Renal cortex interstitium (tissue), 11 donors: ENCODE results near the gene HS6ST3. TPM values are rescaled to one million over a fixed set of nuclear protein-coding genes. Genes with fewer than 3 reads are reported as not detected.

Experiments
- DNase-seq, 11 donors: peaks; one replicate each; pipeline ENCODE4 v3.0.0-alpha.2; 2013; ENCODE audit warnings: low read depth in 9 of 11, low spot score in 4 of 11; ENCODE audit errors: extremely low read depth in 1 of 11
- polyA plus RNA-seq, 3 donors: library from polyadenylated mRNA; unstranded; fragments of 120-200 nt; gene quantifications; one replicate each; pipeline ENCODE4 v1.2.1, GENCODE V29; 2013; ENCODE audit not compliant: insufficient read length in 3 of 3

The HS6ST3 gene
- polyA plus RNA-seq, 3 donors, result 2.8 to 4.2 (median 2.8) TPM

DNA sequence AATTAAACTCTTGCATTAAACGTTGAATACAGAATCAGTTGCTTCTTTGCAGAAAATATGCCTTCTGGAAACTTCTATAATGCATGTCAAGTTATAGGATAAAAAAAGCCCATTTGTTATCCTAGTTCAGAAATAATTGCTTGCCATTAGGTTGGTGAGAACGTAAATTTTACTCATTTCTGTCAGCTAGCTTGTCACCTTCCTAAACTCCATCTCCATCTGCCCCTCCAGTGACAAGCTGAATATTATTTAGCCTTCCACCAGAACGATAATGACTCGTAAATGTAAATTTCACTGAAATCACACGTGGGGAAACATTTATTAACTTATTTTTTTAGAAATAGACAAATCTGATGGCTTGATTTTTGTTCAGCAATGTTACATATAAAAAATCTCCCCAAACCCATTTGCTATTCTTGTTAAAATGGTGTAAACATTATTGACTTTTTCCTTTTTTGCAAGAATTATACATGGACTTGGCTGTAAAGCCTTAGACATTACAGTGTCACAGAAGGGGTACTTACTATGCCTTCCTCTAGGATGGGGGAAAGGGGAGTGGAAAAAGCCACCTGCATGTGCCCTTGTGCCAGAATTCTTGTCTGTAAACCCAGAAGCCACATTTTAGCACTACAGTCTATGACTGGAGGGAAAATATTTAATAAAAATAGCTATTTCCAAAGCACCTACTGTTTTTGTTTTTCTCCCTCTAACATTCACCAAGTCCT is 577.5 kb downstream of the HS6ST3 start:
- DNase-seq, result no peak

DNA sequence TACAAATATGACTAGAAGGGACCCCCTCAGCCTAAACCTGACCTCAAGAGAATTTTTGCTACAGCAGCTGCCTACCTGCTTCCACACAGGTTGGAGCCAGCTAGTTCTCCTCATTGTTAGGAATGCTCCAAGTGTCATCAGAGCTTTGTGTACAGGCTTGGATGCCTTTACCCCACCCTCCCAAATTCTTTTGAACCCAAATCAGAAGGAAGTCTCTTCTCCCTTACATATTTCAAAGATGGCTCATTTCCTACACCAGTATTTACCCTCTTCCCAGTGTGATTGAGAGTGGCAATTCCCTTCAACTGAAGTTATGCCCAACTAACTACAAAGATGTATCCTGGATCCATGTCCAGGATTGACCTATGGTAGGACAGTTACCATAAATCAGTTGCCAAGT is 581.2 kb downstream of the HS6ST3 start:
- no peak for DNase-seq

DNA sequence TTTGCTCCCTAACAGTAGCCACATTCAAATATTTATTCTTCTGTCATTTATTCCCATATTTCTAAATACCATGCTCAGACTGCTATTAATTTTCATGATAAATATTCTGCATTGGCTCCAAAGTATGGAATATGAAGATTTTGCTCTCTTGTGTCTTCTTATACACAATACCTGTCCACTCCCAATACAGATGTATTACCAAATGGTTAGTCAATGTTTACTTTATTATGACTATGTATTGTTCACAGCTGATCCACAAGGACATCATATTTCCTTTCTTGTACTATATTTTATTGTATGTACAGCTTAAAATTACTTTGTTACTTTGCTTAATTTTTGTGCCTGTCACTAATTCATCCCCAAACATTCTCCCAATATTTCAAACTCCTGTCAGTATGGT is 582.1 kb downstream of the HS6ST3 start:
- DNase-seq, result no peak

DNA sequence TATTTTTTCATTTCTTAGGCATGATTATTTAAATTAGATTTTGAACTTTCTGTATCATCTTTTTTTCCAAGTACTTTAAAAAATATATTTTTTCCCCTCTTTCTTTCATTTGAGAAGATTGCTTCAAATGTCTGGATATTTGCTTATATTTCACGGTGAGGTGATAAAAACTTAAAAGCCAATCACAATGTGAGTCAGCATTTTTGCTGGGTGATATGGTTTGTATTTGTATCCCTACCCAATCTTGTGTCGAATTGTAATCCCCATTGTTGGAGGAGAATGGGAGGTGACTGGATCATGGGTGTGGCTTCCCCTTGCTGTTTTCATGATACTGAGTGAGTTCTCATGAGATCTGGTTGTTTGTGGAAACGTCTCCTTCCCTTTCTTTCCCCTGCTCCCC is 583.9 kb downstream of the HS6ST3 start:
- DNase-seq, result no peak

DNA sequence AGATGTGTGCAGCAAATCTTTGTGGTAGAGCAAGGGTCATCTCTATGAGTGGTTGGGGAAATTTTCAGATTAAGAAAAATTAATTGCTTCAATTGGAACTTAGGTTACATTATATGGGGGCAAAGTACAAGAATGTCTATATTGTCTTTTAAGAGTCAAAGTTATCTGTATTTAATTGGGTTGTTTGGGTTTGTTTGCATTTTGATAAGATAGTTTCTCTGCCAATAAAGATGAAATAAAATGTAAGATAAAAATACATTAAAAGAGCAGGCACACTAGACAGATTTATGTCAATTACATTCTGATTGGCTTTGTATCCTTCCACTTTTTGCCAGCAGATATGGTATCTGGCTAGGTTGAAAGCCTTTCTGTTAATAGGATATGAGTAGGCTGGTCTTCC is 587.1 kb downstream of the HS6ST3 start:
- DNase-seq, result no peak

DNA sequence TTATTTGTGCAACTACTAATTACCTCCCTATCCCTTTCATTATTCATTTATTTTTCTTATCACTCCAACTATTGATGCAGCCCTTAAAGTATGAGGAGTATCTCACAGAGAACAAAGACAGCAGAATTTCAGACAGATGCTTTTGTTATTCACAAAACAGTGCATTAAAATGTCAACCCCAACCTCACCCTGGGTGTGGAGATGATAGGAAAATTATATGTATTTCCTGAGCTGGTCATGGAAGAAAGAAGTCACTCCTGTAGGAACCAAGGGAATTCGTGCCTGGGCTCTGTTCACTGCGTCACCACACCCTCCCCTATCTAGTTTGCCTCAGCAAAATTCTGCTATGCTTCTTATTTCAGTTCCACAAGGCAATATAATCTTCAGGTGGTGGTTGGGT is 588.9 kb downstream of the HS6ST3 start:
- DNase-seq, result no peak

DNA sequence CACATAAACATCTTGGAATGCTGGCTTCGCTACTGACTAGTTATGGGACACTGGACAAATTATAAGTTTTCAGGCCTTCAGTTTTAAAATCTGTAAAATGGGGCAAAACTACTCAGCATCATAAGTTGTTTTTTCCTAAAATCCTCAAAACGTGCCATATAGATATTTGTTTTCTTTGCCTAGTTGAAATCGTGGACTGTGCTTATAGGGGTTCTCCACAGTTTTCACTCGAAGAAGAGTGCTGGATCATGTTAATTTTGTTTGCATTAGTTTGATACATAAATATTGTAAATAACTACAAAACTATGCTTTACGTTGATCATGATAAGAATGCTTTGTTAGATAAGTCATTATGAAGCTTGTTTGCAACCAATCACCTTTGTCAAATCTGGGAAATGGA is 591.0 kb downstream of the HS6ST3 start:
- DNase-seq, result no peak

DNA sequence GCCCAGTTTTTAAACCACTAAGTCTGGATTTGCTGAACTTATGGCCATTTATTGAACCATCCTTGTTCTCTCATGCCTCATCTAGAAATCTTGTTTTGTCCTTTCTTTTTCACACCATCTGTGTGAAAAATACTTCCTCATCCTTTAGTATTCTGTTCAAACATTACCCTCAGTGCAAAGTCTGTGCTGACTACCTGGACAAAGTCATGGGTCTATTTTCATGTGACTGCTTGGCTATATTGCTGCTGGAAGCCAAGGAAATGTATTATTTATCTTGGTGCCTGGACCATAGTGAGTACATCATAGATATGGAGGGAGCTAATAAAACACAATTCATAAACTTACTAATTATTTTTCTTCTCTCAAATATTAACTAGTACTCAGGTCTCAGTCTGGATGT is 591.9 kb downstream of the HS6ST3 start:
- no peak for DNase-seq

DNA sequence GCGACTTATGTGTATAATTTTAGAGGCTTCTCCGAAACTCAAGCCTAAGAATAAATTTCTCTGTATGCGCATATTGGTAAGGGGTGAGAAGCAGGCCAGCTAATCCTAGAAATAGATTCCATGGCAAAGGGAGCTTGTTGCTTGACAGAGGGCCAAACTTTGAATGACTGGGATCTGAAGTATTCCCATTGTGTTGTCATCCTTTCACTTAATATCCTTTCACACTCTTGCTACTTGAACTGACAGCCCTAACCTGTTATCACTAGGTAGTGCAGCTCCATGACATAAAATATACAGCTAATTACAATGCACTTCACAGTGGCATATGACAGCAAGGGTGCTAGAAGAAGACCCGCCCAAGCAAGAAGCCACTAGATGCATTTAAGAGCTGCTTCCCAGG is 594.6 kb downstream of the HS6ST3 start:
- no peak for DNase-seq

DNA sequence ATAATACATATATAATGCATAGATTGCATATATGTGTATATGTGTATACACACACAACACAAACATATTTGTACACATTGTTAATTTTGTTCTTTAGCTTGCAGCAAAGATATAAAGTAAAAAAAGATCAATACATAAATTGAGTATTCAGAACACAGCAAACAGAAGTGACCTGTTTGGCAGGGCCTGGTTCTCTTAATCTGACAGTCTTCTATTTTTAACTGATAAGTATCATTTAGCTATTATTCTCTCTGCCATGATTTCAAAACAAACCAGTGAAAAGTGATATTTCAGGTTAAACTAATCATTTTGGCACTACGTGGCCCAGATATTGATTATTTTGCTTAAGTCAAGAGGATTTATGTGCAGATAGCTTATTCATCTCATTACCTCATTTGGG is 595.0 kb downstream of the HS6ST3 start:
- DNase-seq, result no peak

DNA sequence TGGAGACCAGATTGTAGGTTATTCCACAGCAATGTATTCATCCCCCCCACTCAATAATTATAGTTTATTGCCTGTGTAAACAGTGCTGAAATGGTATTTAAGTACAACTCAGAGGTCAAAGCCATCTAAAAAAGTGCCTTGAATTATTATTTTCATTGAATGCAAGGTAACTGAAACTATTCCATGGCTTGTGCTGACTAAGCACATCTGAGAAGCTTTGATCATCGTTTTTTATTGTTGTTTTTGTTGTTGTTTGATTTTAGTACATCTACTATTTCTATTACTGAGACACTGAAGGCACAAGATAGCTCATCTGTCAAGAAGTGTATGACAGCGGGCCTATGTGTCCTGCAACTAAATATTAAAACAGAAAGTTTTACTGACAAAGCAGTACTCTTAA is 596.4 kb downstream of the HS6ST3 start:
- no peak for DNase-seq

DNA sequence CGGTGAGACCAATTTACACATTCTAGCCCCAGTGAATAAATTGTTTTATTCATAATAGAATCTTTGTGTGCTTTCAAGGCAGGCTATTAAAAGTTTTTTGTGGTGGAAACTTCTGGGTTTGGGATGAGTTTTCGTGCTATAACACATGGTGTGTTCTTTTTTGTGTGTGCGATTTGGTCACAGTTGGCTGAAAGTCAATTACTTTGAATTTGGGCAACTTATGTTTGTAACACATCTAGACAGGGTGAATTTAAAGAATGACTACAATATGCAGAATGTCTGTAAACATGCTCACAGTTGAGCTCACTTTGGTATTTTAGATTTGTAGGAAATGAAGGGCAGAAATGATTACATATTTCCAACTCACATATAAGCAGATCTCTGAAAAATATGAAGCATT is 597.3 kb downstream of the HS6ST3 start:
- no peak for DNase-seq

DNA sequence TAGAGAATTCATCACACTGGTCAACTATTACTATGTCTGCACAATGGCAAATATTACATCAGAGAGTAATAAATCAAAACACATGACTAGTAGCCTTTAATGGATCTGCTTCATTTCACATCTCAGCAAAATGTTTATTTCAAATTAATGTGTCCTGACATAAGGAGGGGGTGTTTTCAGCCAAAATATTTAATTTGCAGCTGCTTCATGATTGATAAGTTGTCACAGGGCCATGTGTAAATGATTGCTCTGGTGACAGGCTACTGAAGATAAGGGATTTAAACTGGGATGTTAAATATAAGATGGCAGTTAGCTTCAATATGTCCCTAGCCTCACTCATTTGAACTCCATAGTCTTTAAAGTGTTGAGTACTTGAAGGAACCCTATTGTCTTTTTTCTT is 601.1 kb downstream of the HS6ST3 start:
- DNase-seq, result no peak

DNA sequence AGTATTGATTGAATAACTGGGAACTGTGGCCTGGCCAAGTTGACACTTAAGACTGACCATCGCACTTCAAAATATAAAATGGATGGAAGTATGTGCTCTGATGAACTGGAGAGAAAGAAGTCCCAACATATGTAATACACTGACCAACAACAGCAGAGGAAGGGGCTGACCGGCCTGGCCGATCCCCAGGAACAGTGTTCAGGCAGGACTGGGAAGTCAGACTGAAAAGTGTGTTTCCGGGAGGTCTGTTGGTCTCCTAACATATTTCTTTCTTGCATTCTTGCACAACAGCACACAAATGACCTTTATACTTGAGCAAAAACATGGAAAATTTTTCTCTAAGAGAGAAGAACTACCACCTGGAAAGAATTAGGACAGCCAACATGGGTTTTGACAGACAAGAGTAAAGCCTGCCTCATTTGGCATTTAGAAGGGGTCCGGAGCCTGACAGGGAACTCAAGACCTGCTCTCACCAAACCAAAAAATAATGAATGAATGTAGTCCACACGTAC is 606.5 kb downstream of the HS6ST3 start:
- no peak for DNase-seq

DNA sequence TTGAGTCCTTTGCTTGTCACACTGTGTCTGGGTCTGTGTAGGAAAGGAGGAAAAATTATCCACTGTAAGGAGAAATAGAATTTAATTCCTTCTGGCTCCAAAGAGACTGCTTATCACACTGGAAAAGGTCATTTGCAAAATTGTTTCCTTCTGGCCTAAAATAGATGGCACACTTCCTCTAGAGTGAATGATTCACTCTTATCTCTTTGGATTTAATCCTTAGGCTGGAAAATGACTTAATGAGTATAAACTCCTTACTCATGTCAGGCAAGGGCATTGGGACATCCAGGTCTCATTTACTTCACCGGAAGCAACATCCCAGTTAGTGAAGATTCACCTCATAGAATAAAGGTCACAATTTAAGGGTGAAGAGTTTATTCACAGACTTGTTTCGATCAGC is 610.8 kb downstream of the HS6ST3 start:
- no peak for DNase-seq

DNA sequence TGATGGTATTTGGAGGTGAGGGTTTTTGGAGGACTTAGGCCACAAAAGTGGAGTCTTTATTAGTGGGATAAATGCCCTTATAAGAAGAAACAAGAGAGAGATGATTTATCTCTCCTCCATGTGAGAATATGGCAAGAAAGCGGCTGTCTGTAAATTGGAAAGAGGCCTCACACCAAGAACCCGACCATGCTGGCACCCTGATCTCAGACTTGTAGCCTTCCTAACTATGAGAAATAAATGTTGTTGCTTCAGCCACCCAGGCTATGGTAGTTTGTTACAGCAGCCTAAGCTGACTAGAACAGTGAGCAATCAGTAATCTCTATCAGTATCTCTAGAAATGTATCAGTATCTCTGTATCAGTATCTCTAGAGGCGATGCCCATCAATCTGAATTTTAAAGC is 617.2 kb downstream of the HS6ST3 start:
- no peak for DNase-seq

DNA sequence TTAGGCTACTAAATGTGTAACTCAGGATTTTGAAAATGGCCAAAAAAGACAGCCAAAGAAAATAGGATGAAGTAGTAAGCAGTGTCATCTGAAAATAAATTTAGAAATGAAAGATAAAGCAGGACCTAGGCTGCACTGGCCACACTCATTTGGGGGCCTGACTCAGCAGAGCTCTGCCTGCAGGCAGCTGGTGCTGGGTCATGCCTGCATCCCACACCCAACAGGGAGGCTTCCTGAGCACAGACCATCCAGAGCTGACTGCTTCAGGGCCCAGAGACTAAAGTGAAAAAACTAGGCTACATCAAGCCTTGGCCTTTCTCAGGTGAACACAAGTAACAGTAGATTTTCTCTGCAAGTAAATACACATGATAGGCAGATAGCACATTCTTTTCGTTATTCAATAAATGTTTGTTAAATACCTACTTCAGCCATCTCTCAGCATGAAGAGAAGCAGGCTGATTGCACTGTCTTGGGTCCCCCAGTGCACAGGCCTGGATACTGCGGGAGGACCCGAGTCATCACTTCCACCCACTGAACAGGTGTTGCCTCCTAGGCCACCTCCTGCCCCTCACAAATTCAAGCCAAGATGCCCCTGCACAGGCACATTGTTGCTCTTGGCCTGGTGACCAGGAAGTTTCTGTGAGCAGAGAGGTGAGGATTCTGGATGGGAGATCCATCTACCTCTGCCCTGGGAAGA is 620.4 kb downstream of the HS6ST3 start:
- DNase-seq, result no peak

DNA sequence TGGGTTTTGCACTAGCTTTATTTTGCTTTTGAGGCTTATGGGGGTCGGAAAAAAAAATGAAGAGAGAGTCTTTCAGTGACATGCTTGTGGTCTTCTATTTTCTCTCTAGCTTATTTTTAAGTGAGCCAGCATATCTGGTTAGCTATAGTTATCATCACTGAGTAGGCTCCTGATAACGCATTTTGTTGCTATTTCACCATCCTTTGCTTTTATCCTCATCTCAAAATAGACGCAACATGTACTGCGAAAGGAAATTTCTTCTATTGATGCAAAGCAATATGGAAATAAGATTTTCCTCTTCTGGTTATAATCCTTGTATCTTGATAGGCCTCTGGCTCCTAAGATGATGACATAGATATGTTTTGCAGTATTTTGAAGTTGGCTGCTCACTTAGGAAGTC is 630.5 kb downstream of the HS6ST3 start:
- no peak for DNase-seq

DNA sequence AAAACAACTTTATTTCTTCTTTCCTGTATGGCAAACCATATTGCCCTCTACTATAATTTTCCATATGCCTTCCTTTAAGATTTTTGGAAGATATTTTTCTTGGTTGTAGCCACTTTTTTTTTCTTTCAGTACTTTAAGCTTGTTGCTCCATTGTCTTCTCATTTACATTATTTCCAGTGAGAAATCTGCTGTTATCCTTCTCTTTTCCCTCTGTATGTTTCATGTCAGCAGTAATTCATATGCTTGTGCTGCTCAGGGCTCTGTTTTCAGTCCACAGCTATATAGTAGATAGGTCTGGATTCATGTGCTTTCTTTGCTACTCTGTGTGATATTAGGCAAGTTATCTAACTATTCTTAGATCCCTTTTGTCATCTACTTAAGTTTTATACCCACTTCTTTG is 636.7 kb downstream of the HS6ST3 start:
- no peak for DNase-seq

DNA sequence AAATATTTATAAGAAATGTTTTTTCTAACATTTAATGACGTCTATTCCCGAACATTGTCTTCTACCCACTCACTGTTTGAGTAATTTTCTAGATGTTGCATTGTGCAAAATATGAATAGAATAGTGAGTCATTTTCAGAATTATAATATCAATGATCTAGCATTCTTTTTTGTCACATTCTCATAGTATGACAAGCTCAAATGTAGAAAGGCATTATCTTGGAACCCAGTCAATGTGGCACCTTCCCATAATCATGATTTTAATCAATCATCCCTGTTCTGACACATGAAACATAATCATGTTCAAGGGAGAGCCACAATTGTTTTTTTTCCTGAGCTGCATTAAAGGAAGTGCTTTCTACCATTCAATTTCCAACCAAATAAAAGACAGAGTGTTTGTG is 638.6 kb downstream of the HS6ST3 start:
- DNase-seq, result no peak

DNA sequence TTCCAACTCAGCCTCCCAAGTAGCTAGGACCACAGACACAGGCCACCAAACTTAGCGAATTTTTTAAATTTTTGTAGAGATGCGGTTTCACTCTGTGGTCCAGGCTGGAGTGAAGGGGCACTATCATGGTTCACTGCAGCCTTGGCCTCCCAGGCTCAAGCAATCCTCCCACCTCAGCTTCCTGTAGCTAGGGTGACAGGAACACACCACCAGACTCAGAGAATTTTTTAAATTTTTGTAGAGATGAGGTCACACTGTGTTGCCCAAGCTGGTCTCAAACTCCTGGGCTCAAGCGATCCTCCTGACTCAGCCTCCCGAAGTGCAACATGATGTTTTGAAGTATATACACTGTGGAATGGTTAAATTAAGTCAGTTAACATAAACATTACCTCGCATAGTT is 640.8 kb downstream of the HS6ST3 start:
- no peak for DNase-seq
